Measurements from ENCODE around the gene KRT72.

The KRT72 gene

GRCh38 chr12:52648012-52648550, 46.8 kb upstream of the KRT72 start:
- Histone ChIP-seq H3K9me2 (replicated peaks; ENCODE audit: insufficient read depth, low read length) (no peaks in the 10 kb centered on the region), H3K27ac (ENCODE audit: low read depth, low read length) (no peak overlapping the region), H3K9ac (ENCODE audit: low read length) (no peak overlapping the region), H3F3A (ENCODE audit: insufficient read depth) (no peaks in the 10 kb centered on the region), H2AFZ (ENCODE audit: low read depth, low read length, severe bottlenecking) (no peak overlapping the region), H3K4me3 (ENCODE audit: insufficient read depth, low read length, poor library complexity, severe bottlenecking) (no peak overlapping the region), H3K27me3 (ENCODE audit: low read length) (no peaks in the 10 kb centered on the region), H3K36me3 (ENCODE audit: low read length) (no peaks in the 10 kb centered on the region), H3K4me2 (ENCODE audit: low read depth, low read length, poor library complexity, severe bottlenecking) (no peak overlapping the region), H4K20me1 (ENCODE audit: low read depth, low read length) (no peaks in the 10 kb centered on the region), H3K9me3 (ENCODE audit: insufficient read depth, low read length) (no peaks in the 10 kb centered on the region), H3K79me2 (ENCODE audit: insufficient read depth, low read length) (no peaks in the 10 kb centered on the region)
- TF ChIP-seq, protein P1, sequence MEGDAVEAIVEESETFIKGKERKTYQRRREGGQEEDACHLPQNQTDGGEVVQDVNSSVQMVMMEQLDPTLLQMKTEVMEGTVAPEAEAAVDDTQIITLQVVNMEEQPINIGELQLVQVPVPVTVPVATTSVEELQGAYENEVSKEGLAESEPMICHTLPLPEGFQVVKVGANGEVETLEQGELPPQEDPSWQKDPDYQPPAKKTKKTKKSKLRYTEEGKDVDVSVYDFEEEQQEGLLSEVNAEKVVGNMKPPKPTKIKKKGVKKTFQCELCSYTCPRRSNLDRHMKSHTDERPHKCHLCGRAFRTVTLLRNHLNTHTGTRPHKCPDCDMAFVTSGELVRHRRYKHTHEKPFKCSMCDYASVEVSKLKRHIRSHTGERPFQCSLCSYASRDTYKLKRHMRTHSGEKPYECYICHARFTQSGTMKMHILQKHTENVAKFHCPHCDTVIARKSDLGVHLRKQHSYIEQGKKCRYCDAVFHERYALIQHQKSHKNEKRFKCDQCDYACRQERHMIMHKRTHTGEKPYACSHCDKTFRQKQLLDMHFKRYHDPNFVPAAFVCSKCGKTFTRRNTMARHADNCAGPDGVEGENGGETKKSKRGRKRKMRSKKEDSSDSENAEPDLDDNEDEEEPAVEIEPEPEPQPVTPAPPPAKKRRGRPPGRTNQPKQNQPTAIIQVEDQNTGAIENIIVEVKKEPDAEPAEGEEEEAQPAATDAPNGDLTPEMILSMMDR (IDR thresholded peaks at IDR 0.05; ENCODE audit: insufficient read depth, low read length, poor library complexity, severe bottlenecking), result no peak
- no peak for TF ChIP-seq EZH2phosphoT487 (conservative IDR thresholded peaks at IDR 0.05; ENCODE audit: low read length)

DNA sequence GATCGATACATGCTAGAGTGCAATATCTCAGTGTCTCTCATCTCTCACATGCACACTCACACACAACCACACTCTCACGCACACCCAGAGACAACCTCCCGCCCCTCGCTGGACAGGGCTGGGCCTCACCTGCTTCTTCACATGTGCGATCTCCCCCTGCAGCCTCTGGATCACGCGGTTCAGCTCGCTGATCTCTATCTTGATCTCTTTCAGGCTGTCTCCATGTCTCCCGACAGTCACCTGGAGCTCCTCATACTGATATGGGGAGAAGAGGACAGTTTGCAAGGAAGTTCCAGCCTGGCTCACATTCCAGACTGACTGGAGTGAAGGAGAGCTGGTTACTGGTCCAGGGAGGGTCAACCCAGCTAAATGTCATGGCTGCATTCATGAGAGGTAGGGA, 46.3 kb upstream of the KRT72 start:
- H3K79me2 ChIP-seq (ENCODE audit: insufficient read depth, low read length), result no peaks in the 10 kb centered on the region
- H3K9me3 ChIP-seq (ENCODE audit: insufficient read depth, low read length), result no peaks in the 10 kb centered on the region
- no peak overlapping the region for H3K27ac ChIP-seq (ENCODE audit: low read depth, low read length)
- H3F3A ChIP-seq (ENCODE audit: insufficient read depth), result no peaks in the 10 kb centered on the region
- H3K4me3 ChIP-seq (ENCODE audit: insufficient read depth, low read length, poor library complexity, severe bottlenecking), result no peak overlapping the region
- no peak for TF ChIP-seq EZH2phosphoT487 (conservative IDR thresholded peaks at IDR 0.05; ENCODE audit: low read length)
- TF ChIP-seq, protein P1 (IDR thresholded peaks at IDR 0.05; ENCODE audit: insufficient read depth, low read length, poor library complexity, severe bottlenecking), result no peak
- H3K4me2 ChIP-seq (ENCODE audit: low read depth, low read length, poor library complexity, severe bottlenecking), result no peak overlapping the region
- H2AFZ ChIP-seq (ENCODE audit: low read depth, low read length, severe bottlenecking), result no peak overlapping the region
- H3K9ac ChIP-seq (ENCODE audit: low read length), result no peak overlapping the region
- no peaks in the 10 kb centered on the region for H3K36me3 ChIP-seq (ENCODE audit: low read length)
- no peaks in the 10 kb centered on the region for H4K20me1 ChIP-seq (ENCODE audit: low read depth, low read length)
- H3K9me2 ChIP-seq (replicated peaks; ENCODE audit: insufficient read depth, low read length), result no peaks in the 10 kb centered on the region
- no peaks in the 10 kb centered on the region for H3K27me3 ChIP-seq (ENCODE audit: low read length)

- no peak overlapping the region for H3K4me3 ChIP-seq (ENCODE audit: insufficient read depth, low read length, poor library complexity, severe bottlenecking)
- no peak overlapping the region for H2AFZ ChIP-seq (ENCODE audit: low read depth, low read length, severe bottlenecking)
- TF ChIP-seq, protein P1 (IDR thresholded peaks at IDR 0.05; ENCODE audit: insufficient read depth, low read length, poor library complexity, severe bottlenecking), result no peak
- no peaks in the 10 kb centered on the region for H3F3A ChIP-seq (ENCODE audit: insufficient read depth)
- H3K27ac ChIP-seq (ENCODE audit: low read depth, low read length), result no peak overlapping the region
- H3K9ac ChIP-seq (ENCODE audit: low read length), result no peak overlapping the region
- H4K20me1 ChIP-seq (ENCODE audit: low read depth, low read length), result no peaks in the 10 kb centered on the region
- no peaks in the 10 kb centered on the region for H3K27me3 ChIP-seq (ENCODE audit: low read length)
- no peak overlapping the region for H3K4me2 ChIP-seq (ENCODE audit: low read depth, low read length, poor library complexity, severe bottlenecking)
- H3K36me3 ChIP-seq (ENCODE audit: low read length), result no peaks in the 10 kb centered on the region
- no peaks in the 10 kb centered on the region for H3K9me2 ChIP-seq (replicated peaks; ENCODE audit: insufficient read depth, low read length)
- no peaks in the 10 kb centered on the region for H3K79me2 ChIP-seq (ENCODE audit: insufficient read depth, low read length)
- no peaks in the 10 kb centered on the region for H3K9me3 ChIP-seq (ENCODE audit: insufficient read depth, low read length)
Observed at GRCh38 chr12:52646613-52647012, 45.4 kb upstream of the KRT72 start.
